ENCODE data around the gene STK11. TPM values are rescaled to one million over a fixed set of nuclear protein-coding genes. Genes with fewer than 3 reads are reported as not detected.
A peak's percentile ranks its signal among the peaks of the same experiment; 100 is the strongest.

STK11 gene
- total RNA-seq, 2 donors from 2014 or later: 62.0 to 64.7 TPM

DNA sequence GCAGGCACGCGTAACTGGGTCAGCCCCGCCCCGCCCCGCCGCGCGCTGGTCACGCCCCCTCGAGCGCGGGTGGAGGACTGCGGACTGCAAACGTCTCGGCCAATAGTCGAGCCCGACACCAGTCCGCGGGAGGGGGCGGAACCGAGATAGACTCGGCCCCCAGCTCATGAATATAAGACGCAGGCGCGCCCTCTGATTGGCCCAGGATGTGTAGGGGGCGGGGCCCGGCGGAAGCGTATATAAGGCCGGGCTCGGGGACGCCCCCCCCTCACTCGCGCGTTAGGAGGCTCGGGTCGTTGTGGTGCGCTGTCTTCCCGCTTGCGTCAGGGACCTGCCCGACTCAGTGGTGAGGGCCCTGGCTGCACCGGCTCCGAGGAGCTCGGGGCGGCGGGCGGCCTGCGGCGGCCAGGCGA is 63.5 kb downstream of the STK11 start, which contains the start of gene CIRBP:
Gene CIRBP (plus strand): TSS at position 268 of the 413 bp plus-strand sequence. CDS start 1,602 bp downstream, outside the sequence.
- H3K4me3 ChIP-seq: peak within 1 kb of the TSS; percentile 61 to 62
- TF ChIP-seq CTCF (IDR thresholded peaks at IDR 0.05): no peak
- H3K36me3 ChIP-seq: peaks cover 37% of the 10 kb centered on the region

GRCh38 chr19:1269478-1270212 is 64.1 kb downstream of the STK11 start:
- H3K4me1 ChIP-seq: peaks cover 0 to 91% of the 10 kb centered on the region in 2 donors
- peak; percentile 90 for DNase-seq (ENCODE audit: low spot score)
- H3K36me3 ChIP-seq: peaks cover 42% of the 10 kb centered on the region
- peak overlapping the region; percentile 88 to 94 for H3K27ac ChIP-seq
- H3K9me3 ChIP-seq: no peaks in the 10 kb centered on the region
- H3K27me3 ChIP-seq: no peaks in the 10 kb centered on the region
- peak overlapping the region; percentile 61 to 62 for H3K4me3 ChIP-seq
- TF ChIP-seq CTCF (IDR thresholded peaks at IDR 0.05): peak in 1 of 2 donors; percentile 37

More for the DNA sequence above, 63.5 kb downstream of the STK11 start, which contains the start of gene CIRBP:
- DNase-seq (ENCODE audit: low spot score): peak; percentile 100
- no peaks in the 10 kb centered on the region for H3K9me3 ChIP-seq
- peak within 1 kb of the TSS; percentile 88 to 94 for H3K27ac ChIP-seq
- no peaks in the 10 kb centered on the region for H3K27me3 ChIP-seq
- H3K4me1 ChIP-seq: peaks cover 0 to 85% of the 10 kb centered on the region in 2 donors

- Histone ChIP-seq H3K4me3 (peak overlapping the region; percentile 61 to 62), H3K27ac (peak overlapping the region; percentile 88 to 94), H3K36me3 (peaks cover 48% of the 10 kb centered on the region), H3K9me3 (no peaks in the 10 kb centered on the region), H3K27me3 (no peaks in the 10 kb centered on the region), H3K4me1 (peaks cover 0 to 91% of the 10 kb centered on the region in 2 donors)
- DNase-seq (ENCODE audit: low spot score): no peak
- TF ChIP-seq CTCF (IDR thresholded peaks at IDR 0.05): no peak
Observed at GRCh38 chr19:1270213-1270853, 64.8 kb downstream of the STK11 start.

DNA sequence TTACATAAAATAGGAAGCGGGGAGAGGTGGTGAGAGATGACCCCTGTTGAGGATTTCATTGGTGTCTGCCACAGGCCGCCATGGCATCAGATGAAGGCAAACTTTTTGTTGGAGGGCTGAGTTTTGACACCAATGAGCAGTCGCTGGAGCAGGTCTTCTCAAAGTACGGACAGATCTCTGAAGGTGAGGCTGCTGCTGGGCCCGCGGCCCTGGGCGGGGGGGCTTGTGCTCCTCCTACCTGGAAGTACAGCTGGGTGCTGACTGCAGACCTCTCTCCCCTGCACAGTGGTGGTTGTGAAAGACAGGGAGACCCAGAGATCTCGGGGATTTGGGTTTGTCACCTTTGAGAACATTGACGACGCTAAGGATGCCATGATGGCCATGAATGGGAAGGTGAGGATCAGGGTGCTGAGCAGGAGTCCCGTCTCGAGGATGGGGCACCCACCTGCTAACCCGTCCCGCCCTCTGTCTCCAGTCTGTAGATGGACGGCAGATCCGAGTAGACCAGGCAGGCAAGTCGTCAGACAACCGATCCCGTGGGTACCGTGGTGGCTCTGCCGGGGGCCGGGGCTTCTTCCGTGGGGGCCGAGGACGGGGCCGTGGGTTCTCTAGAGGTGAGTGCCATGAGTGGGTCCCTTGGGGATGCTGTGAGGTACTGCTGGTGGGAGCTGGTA is 65.4 kb downstream of the STK11 start:
- peaks cover 48% of the 10 kb centered on the region for H3K36me3 ChIP-seq
- H3K4me3 ChIP-seq: peak overlapping the region; percentile 61 to 62
- DNase-seq (ENCODE audit: low spot score): no peak
- no peaks in the 10 kb centered on the region for H3K27me3 ChIP-seq
- H3K9me3 ChIP-seq: no peaks in the 10 kb centered on the region
- peak overlapping the region; percentile 88 to 94 for H3K27ac ChIP-seq
- no peak for TF ChIP-seq CTCF (IDR thresholded peaks at IDR 0.05)
- H3K4me1 ChIP-seq: peaks cover 0 to 86% of the 10 kb centered on the region in 2 donors

- no peak for TF ChIP-seq CTCF (IDR thresholded peaks at IDR 0.05)
- Histone ChIP-seq H3K27me3 (no peaks in the 10 kb centered on the region), H3K4me1 (peaks cover 0 to 86% of the 10 kb centered on the region in 2 donors), H3K4me3 (peak overlapping the region; percentile 61 to 62), H3K27ac (peak overlapping the region; percentile 88 to 94), H3K9me3 (no peaks in the 10 kb centered on the region), H3K36me3 (peaks cover 48% of the 10 kb centered on the region)
- no peak for DNase-seq (ENCODE audit: low spot score)
Observed at GRCh38 chr19:1271528-1272422, 66.2 kb downstream of the STK11 start.

Data from right atrium auricular region (tissue), 2 donors.